Liver (tissue), 3 donors: ENCODE measurements around the gene TACO1.

ENCODE experiments used
- CTCF ChIP-seq: fragments of 150-350 bp; IDR thresholded peaks from 2 replicates; pipeline ENCODE4 v1.5.1; 2017; ENCODE audit warnings: improper control_type of control experiment, low read depth, low read length; ENCODE audit not compliant: missing input control
- EGR1 ChIP-seq, 2 donors: IDR thresholded peaks; 2 replicates each; pipeline ENCODE4 v1.6.1; 2016 to 2018; ENCODE audit warnings: antibody characterized with exemption in 2 of 2, low read depth in 2 of 2
- FOXA1 ChIP-seq: IDR thresholded peaks from 2 replicates; pipeline ENCODE4 v1.6.1; 2016; ENCODE audit warnings: antibody characterized with exemption
- HNF4A ChIP-seq, 2 donors: conservative IDR thresholded peaks; 2 replicates each; pipeline ENCODE4 v1.6.1; 2016; ENCODE audit warnings: antibody characterized with exemption in 2 of 2, mild to moderate bottlenecking in 2 of 2
- JUND ChIP-seq, 2 donors: IDR thresholded peaks; 2 replicates each; pipeline ENCODE4 v1.6.1; 2016; ENCODE audit warnings: antibody characterized with exemption in 2 of 2
- MAX ChIP-seq: IDR thresholded peaks from 2 replicates; pipeline ENCODE4 v1.6.1; 2016; ENCODE audit warnings: antibody characterized with exemption
- RAD21 ChIP-seq, 2 donors: IDR thresholded peaks; 2 replicates each; pipeline ENCODE4 v1.6.1; 2016; ENCODE audit warnings: antibody characterized with exemption in 2 of 2, mild to moderate bottlenecking in 2 of 2
- RXRA ChIP-seq, 2 donors: IDR thresholded peaks; 2 replicates each; pipeline ENCODE4 v1.6.1; 2017 to 2018; ENCODE audit warnings: antibody characterized with exemption in 2 of 2, mild to moderate bottlenecking in 1 of 2
- TAF1 ChIP-seq: conservative IDR thresholded peaks from 2 replicates; pipeline ENCODE4 v1.6.1; 2016; ENCODE audit warnings: antibody characterized with exemption, mild to moderate bottlenecking
- YY1 ChIP-seq: IDR thresholded peaks from 2 replicates; pipeline ENCODE4 v1.6.1; 2016; ENCODE audit warnings: antibody characterized with exemption, mild to moderate bottlenecking
- TF ChIP-seq, protein P1 (sequence below): IDR thresholded peaks from 2 replicates; pipeline ENCODE4 v1.6.1; 2016; ENCODE audit warnings: antibody characterized with exemption, mild to moderate bottlenecking
- TF ChIP-seq, protein P2 (sequence below): IDR thresholded peaks from 2 replicates; pipeline ENCODE4 v1.6.1; 2016; ENCODE audit warnings: antibody characterized with exemption
- TF ChIP-seq, protein P3 (sequence below): IDR thresholded peaks from 2 replicates; pipeline ENCODE4 v1.6.1; 2016; ENCODE audit warnings: antibody characterized with exemption
- donor health status: healthy.
- donor health status: healthy.

DNA sequence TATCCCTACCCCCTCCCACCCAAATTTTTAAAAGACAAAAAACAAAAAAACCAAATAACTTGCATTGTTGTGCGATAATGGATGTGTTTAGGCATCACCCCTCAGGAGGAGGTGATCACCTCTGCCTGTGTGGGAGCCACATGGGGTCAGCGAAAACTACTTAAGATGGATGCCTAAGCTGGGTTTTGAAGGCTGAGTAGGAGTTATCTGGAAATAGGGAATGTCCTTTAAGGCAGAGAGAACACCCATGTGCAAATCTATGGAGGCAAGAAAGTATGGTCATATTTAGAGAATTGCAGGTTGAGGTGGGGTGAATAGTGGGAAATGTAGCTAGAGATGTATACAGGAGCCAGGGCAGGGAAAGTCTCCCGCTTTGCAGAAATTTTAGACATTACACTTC is 5.6 kb upstream of the TACO1 start:
- TF ChIP-seq YY1: no peak
- no peak for TF ChIP-seq CTCF
- no peak for TF ChIP-seq MAX
- TF ChIP-seq, protein P1, sequence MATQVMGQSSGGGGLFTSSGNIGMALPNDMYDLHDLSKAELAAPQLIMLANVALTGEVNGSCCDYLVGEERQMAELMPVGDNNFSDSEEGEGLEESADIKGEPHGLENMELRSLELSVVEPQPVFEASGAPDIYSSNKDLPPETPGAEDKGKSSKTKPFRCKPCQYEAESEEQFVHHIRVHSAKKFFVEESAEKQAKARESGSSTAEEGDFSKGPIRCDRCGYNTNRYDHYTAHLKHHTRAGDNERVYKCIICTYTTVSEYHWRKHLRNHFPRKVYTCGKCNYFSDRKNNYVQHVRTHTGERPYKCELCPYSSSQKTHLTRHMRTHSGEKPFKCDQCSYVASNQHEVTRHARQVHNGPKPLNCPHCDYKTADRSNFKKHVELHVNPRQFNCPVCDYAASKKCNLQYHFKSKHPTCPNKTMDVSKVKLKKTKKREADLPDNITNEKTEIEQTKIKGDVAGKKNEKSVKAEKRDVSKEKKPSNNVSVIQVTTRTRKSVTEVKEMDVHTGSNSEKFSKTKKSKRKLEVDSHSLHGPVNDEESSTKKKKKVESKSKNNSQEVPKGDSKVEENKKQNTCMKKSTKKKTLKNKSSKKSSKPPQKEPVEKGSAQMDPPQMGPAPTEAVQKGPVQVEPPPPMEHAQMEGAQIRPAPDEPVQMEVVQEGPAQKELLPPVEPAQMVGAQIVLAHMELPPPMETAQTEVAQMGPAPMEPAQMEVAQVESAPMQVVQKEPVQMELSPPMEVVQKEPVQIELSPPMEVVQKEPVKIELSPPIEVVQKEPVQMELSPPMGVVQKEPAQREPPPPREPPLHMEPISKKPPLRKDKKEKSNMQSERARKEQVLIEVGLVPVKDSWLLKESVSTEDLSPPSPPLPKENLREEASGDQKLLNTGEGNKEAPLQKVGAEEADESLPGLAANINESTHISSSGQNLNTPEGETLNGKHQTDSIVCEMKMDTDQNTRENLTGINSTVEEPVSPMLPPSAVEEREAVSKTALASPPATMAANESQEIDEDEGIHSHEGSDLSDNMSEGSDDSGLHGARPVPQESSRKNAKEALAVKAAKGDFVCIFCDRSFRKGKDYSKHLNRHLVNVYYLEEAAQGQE: no peak
- no peak for TF ChIP-seq HNF4A (conservative IDR thresholded peaks at IDR 0.05)
- no peak for TF ChIP-seq RAD21 (IDR thresholded peaks at IDR 0.05)
- no peak for TF ChIP-seq RXRA (IDR thresholded peaks at IDR 0.05)
- TF ChIP-seq, protein P2, sequence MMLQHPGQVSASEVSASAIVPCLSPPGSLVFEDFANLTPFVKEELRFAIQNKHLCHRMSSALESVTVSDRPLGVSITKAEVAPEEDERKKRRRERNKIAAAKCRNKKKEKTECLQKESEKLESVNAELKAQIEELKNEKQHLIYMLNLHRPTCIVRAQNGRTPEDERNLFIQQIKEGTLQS: no peak
- no peak for TF ChIP-seq TAF1
- TF ChIP-seq FOXA1: no peak
- no peak for TF ChIP-seq JUND (IDR thresholded peaks at IDR 0.05)
- TF ChIP-seq, protein P3, sequence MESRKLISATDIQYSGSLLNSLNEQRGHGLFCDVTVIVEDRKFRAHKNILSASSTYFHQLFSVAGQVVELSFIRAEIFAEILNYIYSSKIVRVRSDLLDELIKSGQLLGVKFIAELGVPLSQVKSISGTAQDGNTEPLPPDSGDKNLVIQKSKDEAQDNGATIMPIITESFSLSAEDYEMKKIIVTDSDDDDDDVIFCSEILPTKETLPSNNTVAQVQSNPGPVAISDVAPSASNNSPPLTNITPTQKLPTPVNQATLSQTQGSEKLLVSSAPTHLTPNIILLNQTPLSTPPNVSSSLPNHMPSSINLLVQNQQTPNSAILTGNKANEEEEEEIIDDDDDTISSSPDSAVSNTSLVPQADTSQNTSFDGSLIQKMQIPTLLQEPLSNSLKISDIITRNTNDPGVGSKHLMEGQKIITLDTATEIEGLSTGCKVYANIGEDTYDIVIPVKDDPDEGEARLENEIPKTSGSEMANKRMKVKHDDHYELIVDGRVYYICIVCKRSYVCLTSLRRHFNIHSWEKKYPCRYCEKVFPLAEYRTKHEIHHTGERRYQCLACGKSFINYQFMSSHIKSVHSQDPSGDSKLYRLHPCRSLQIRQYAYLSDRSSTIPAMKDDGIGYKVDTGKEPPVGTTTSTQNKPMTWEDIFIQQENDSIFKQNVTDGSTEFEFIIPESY: no peak
- TF ChIP-seq EGR1 (IDR thresholded peaks at IDR 0.05; ENCODE audit: low read depth in 2 of 2): no peak
